Left kidney (tissue), 2 donors: ENCODE measurements around the gene CD7. TPM values are rescaled to one million over a fixed set of nuclear protein-coding genes. Genes with fewer than 3 reads are reported as not detected.

Experiments used
- DNase-seq: peaks from one replicate; pipeline ENCODE4 v3.0.0-alpha.2; 2013
- polyA plus RNA-seq: library from polyadenylated mRNA; unstranded; fragments of 120-200 nt; gene quantifications from one replicate; pipeline ENCODE4 v1.2.1, GENCODE V29; 2013; ENCODE audit not compliant: insufficient read length

Gene CD7
- polyA plus RNA-seq, 1 donor: 0.18 TPM

- DNase-seq: no peak
Observed at GRCh38 chr17:82328141-82328993, 11.0 kb upstream of the CD7 start.

GRCh38 chr17:82327757-82328140, 10.3 kb upstream of the CD7 start:
- no peak for DNase-seq

GRCh38 chr17:82327289-82327688, 9.9 kb upstream of the CD7 start:
- DNase-seq: no peak

GRCh38 chr17:82325286-82326180, 8.1 kb upstream of the CD7 start:
- DNase-seq: no peak

- no peak for DNase-seq
Observed at GRCh38 chr17:82324566-82325285, 7.3 kb upstream of the CD7 start.

GRCh38 chr17:82323514-82324234, 6.3 kb upstream of the CD7 start:
- no peak for DNase-seq

GRCh38 chr17:82322526-82323453, 5.4 kb upstream of the CD7 start:
- no peak for DNase-seq

GRCh38 chr17:82321947-82322466, 4.6 kb upstream of the CD7 start:
- DNase-seq: no peak

- no peak for DNase-seq
Observed at GRCh38 chr17:82320956-82321927, 3.8 kb upstream of the CD7 start.

- no peak for DNase-seq
Observed at GRCh38 chr17:82320140-82320840, 2.9 kb upstream of the CD7 start.

GRCh38 chr17:82319619-82320062, 2.2 kb upstream of the CD7 start:
- DNase-seq: no peak

GRCh38 chr17:82318772-82319606, 1.6 kb upstream of the CD7 start:
- DNase-seq: no peak

GRCh38 chr17:82318169-82318498, 726 bp upstream of the CD7 start:
- DNase-seq: no peak

- DNase-seq: no peak
Observed at GRCh38 chr17:82316651-82317393, 586 bp downstream of the CD7 start.

- no peak for DNase-seq
Observed at GRCh38 chr17:82315703-82316358, 1.6 kb downstream of the CD7 start.
